Natural killer cell (primary cell): ENCODE data around the gene SLC9C1. TPM values are rescaled to one million over a fixed set of nuclear protein-coding genes. Genes with fewer than 3 reads are reported as not detected.

Experiments
- ATAC-seq, 3 donors: fragments of 150-1000 bp in 2 of 3; fragments of 200-7000 bp in 1 of 3; cut with Tn5 transposase; 1 replicate in 1 of 3; 2 replicates in 2 of 3; pipeline ENCODE4 v1.10.0; 2021; ENCODE audit warnings: mild to moderate bottlenecking in 2 of 3, moderate library complexity in 2 of 3
- DNase-seq, 2 donors: peaks; one replicate each; pipeline versions ENCODE4 v3.0.0 to v3.0.0-alpha.2; 2013 to 2021; ENCODE audit warnings: mixed read lengths in 1 of 2
- H3K27ac ChIP-seq: one replicate; pipeline ENCODE4 v1.5.1; 2013; ENCODE audit warnings: mild to moderate bottlenecking, low read length
- H3K27me3 ChIP-seq: one replicate; pipeline ENCODE4 v1.6.1; 2013; ENCODE audit warnings: low read length; ENCODE audit not compliant: control insufficient read depth, insufficient read depth
- H3K36me3 ChIP-seq: one replicate; pipeline ENCODE4 v1.6.1; 2013; ENCODE audit warnings: low read length; ENCODE audit not compliant: control insufficient read depth, insufficient read depth
- H3K4me1 ChIP-seq: one replicate; pipeline ENCODE4 v1.6.1; 2013; ENCODE audit warnings: low read length; ENCODE audit not compliant: control insufficient read depth, insufficient read depth
- H3K4me3 ChIP-seq: one replicate; pipeline ENCODE4 v1.5.1; 2013; ENCODE audit warnings: low read length
- H3K9me3 ChIP-seq: one replicate; pipeline ENCODE4 v1.6.1; 2013; ENCODE audit warnings: low read length; ENCODE audit not compliant: control insufficient read depth, insufficient read depth
- H3K27ac Mint-ChIP-seq, 2 donors: one replicate each; pipeline ENCODE4 v1.8.0; 2022; ENCODE audit warnings: mild to moderate bottlenecking in 2 of 2, mixed read lengths in 2 of 2, moderate library complexity in 1 of 2
- H3K27me3 Mint-ChIP-seq, 2 donors: one replicate each; pipeline ENCODE4 v1.8.0; 2022; ENCODE audit warnings: low read depth in 2 of 2, mixed read lengths in 2 of 2
- H3K36me3 Mint-ChIP-seq: one replicate; pipeline ENCODE4 v1.8.0; 2022; ENCODE audit warnings: mixed read lengths
- H3K4me1 Mint-ChIP-seq, 2 donors: one replicate each; pipeline ENCODE4 v1.8.0; 2022; ENCODE audit warnings: mixed read lengths in 2 of 2
- H3K4me3 Mint-ChIP-seq: one replicate; pipeline ENCODE4 v1.8.0; 2022; ENCODE audit warnings: mild to moderate bottlenecking, moderate library complexity, mixed read lengths
- H3K9me3 Mint-ChIP-seq, 2 donors: one replicate each; pipeline ENCODE4 v1.8.0; 2022; ENCODE audit warnings: mixed read lengths in 2 of 2
- WGBS: methylation state at CpG from one replicate; pipeline ENCODE4 v1.1.7; 2013; ENCODE audit warnings: missing lambda C conversion rate; ENCODE audit not compliant: insufficient coverage; 5-methylcytosine and 5-hydroxymethylcytosine counted together
- intact Hi-C: fragments of 100-400 bp; cut with micrococcal nuclease; formaldehyde crosslinking; loops from one replicate; pipeline ENCODE4 v1.14.2; 2022
- total RNA-seq, 4 donors: library from RNA; stranded (reverse); fragments of 120-200 nt in 1 of 4; gene quantifications; one replicate each; pipeline versions ENCODE4 v1.2.3 to v1.2.4, GENCODE V29; 2013 to 2022
- TF ChIP-seq, protein P1 (sequence below): fragments of 200-600 bp; IDR thresholded peaks from one replicate; pipeline ENCODE4 v1.8.0; 2022; ENCODE audit warnings: antibody characterized with exemption

Gene SLC9C1
- total RNA-seq, 3 donors from 2014 or later (not counting 1 experiment from before 2014, with no cell fraction given) = not detected

GRCh38 chr3:112136959-112137693 is 156.9 kb downstream of the SLC9C1 start:
- H3K4me3 Mint-ChIP-seq = no peak overlapping the region
- Histone ChIP-seq H3K4me1 (peaks cover 13% of the 10 kb centered on the region), H3K4me3 (no peak overlapping the region), H3K27me3 (no peaks in the 10 kb centered on the region), H3K27ac (no peak overlapping the region), H3K36me3 (no peaks in the 10 kb centered on the region), H3K9me3 (no peaks in the 10 kb centered on the region)
- WGBS = 17% methylated on average over 2 of the region's 5 CpGs
- no peaks in the 10 kb centered on the region for H3K9me3 Mint-ChIP-seq
- DNase-seq = peak in 1 of 2 donors; percentile 73
- H3K4me1 Mint-ChIP-seq = peaks cover 9 to 11% of the 10 kb centered on the region in 2 donors
- H3K36me3 Mint-ChIP-seq = no peaks in the 10 kb centered on the region
- peak in 1 of 3 donors; percentile 32 for ATAC-seq
- TF ChIP-seq, protein P1, sequence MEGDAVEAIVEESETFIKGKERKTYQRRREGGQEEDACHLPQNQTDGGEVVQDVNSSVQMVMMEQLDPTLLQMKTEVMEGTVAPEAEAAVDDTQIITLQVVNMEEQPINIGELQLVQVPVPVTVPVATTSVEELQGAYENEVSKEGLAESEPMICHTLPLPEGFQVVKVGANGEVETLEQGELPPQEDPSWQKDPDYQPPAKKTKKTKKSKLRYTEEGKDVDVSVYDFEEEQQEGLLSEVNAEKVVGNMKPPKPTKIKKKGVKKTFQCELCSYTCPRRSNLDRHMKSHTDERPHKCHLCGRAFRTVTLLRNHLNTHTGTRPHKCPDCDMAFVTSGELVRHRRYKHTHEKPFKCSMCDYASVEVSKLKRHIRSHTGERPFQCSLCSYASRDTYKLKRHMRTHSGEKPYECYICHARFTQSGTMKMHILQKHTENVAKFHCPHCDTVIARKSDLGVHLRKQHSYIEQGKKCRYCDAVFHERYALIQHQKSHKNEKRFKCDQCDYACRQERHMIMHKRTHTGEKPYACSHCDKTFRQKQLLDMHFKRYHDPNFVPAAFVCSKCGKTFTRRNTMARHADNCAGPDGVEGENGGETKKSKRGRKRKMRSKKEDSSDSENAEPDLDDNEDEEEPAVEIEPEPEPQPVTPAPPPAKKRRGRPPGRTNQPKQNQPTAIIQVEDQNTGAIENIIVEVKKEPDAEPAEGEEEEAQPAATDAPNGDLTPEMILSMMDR = peak; percentile 17
- intact Hi-C loops = no loop called here
- H3K27ac Mint-ChIP-seq = no peak overlapping the region
- peaks cover 0 to 3% of the 10 kb centered on the region in 2 donors for H3K27me3 Mint-ChIP-seq

GRCh38 chr3:112136046-112136445 is 158.0 kb downstream of the SLC9C1 start:
- no peak overlapping the region for H3K4me3 ChIP-seq
- intact Hi-C loops = no loop called here
- H3K4me1 ChIP-seq = peaks cover 13% of the 10 kb centered on the region
- Mint-ChIP-seq H3K27ac (no peak overlapping the region), H3K36me3 (no peaks in the 10 kb centered on the region), H3K4me1 (peaks cover 9 to 11% of the 10 kb centered on the region in 2 donors), H3K4me3 (no peak overlapping the region), H3K9me3 (no peaks in the 10 kb centered on the region), H3K27me3 (peaks cover 0 to 3% of the 10 kb centered on the region in 2 donors)
- H3K27me3 ChIP-seq = no peaks in the 10 kb centered on the region
- DNase-seq = no peak
- H3K36me3 ChIP-seq = no peaks in the 10 kb centered on the region
- no peak overlapping the region for H3K27ac ChIP-seq
- no CpG with 5 or more reads among the region's 1 CpG for WGBS
- ATAC-seq = no peak
- TF ChIP-seq, protein P1 = no peak
- H3K9me3 ChIP-seq = no peaks in the 10 kb centered on the region

GRCh38 chr3:112134335-112135124 is 159.5 kb downstream of the SLC9C1 start:
- no peaks in the 10 kb centered on the region for H3K36me3 Mint-ChIP-seq
- no peak overlapping the region for H3K27ac ChIP-seq
- no peaks in the 10 kb centered on the region for H3K27me3 ChIP-seq
- 92% methylated on average over 7 of the region's 8 CpGs for WGBS
- intact Hi-C loops = no loop called here
- no peak overlapping the region for H3K27ac Mint-ChIP-seq
- ATAC-seq (no peak), DNase-seq (peak in 1 of 2 donors; percentile 70)
- TF ChIP-seq, protein P1 = no peak
- peaks cover 13% of the 10 kb centered on the region for H3K4me1 ChIP-seq
- no peaks in the 10 kb centered on the region for H3K36me3 ChIP-seq
- no peak overlapping the region for H3K4me3 Mint-ChIP-seq
- H3K9me3 Mint-ChIP-seq = no peaks in the 10 kb centered on the region
- no peaks in the 10 kb centered on the region for H3K9me3 ChIP-seq
- no peak overlapping the region for H3K4me3 ChIP-seq
- no peaks in the 10 kb centered on the region for H3K27me3 Mint-ChIP-seq
- peaks cover 9 to 11% of the 10 kb centered on the region in 2 donors for H3K4me1 Mint-ChIP-seq
